HTR-8/SVneo (cell line): ENCODE measurements around the gene S100A4.
"Not testable (repeated sequence)": the region's sequence is repeated elsewhere in the genome, so short reads cannot be mapped to it uniquely, and the experiment has no call there.

Experiments used
- DNase-seq: peaks from one replicate; pipeline ENCODE4 v3.0.0; 2011; ENCODE audit warnings: low spot score, mixed read lengths; ENCODE audit not compliant: insufficient read length
- FAIRE-seq: peaks from 2 replicates; lab custom pipeline; 2011; peaks lifted over from hg19 to GRCh38; lab: Jason Lieb, UNC

Gene S100A4

DNA sequence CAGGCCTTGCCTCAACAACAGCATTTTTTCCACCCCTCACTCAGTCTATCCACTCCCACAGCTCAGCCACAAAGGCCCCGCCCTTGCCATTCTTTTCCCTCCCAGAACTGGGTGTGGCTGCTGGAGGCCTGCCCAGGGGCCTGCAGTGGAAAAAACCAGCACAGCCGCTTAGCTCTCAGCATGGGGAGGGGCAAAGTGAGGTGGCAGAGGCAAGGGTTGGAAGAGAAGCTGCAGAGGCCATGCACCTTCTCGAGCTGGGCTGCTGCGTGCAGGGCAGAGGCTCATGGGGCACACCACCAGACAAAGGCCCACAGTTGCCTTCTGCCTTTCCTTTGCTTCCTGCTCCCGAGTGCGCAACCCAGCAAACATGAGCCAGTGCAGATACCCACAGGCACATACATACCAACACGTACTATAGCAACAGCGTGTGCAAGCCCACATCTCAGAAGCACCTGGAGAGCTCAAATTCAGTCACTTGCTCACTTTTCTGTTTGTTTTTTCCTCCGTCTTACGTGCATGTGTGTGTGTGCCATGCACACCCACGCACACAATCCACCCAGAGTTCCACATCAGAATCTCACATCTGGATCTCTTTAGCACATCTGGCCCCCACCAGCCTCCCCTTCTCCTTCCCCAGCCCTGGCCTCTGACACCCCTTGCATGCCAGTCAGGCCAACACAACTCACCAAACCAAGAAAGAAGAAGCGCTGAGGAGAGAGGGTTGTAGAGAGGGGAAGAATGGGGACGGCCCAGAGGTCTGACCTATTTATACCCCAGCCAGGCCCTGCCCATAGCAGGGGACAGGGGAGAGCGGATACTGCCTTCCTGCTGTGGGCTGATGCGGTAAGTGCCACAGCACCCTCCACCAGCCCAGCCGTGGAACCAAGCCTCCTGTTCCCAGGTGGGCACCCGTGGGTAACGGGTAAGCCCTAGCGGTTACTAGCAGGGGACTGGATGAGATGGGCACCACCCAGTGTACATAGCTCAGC lies at the start of gene S100A4:
S100A4 (minus strand) TSS at position 740 of the 989 bp plus-strand sequence. CDS start 1,012 bp downstream, outside the sequence.
- FAIRE-seq, result no peak

GRCh38 chr1:153592748-153593147 lies 47.1 kb upstream of the S100A4 start:
- FAIRE-seq (no peak), DNase-seq (no peak)

More for the DNA sequence above, at the start of gene S100A4:
- DNase-seq, result peak; percentile 86

DNA sequence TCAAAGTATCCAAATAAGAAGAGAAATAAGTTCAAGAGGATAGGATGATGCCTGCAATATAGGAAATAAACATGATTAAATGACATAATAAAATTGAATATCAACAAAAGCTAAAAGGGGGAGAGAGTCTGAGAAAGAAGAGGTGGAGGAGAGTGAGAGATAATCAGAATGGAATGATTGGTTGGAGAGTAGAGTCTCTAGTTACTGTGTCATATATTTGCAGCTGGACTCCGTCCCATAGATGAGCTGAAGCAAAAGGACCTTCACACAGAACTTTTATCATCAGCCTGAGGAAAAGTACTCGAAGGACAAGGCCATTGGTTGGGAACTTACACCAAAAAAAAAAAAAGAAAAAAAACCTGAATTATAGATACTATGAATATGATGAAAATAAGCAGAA lies 42.9 kb upstream of the S100A4 start:
- no peak for DNase-seq
- FAIRE-seq, result no peak

DNA sequence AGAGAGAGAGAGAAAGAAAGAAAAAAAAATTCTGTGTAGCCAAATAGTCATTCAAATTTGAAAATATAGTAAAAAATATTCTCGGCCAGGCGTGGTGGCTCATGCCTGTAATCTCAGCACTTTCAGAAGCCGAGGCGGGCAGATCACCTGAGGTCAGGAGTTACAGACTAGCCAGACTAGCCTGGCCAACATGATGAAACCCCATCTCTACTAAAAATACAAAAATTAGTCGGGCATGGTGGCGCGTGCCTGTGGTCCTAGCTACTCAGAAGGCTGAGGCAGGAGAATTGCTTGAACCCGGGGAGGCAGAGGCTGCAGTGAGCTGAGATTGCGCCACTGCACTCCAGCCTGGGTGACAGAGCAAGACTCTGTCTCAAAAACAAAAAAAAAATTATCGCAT lies 42.4 kb upstream of the S100A4 start:
- DNase-seq, FAIRE-seq: not testable (repeated sequence)

- no peak for FAIRE-seq
- no peak for DNase-seq
Measured at GRCh38 chr1:153587314-153587713, 41.7 kb upstream of the S100A4 start.

- FAIRE-seq, result no peak
- DNase-seq, result no peak
Measured at GRCh38 chr1:153586347-153586746, 40.7 kb upstream of the S100A4 start.

- FAIRE-seq (no peak), DNase-seq (no peak)
Measured at GRCh38 chr1:153585006-153585405, 39.4 kb upstream of the S100A4 start.

- FAIRE-seq, result no peak
- DNase-seq, result no peak
Measured at GRCh38 chr1:153583976-153584375, 38.4 kb upstream of the S100A4 start.

DNA sequence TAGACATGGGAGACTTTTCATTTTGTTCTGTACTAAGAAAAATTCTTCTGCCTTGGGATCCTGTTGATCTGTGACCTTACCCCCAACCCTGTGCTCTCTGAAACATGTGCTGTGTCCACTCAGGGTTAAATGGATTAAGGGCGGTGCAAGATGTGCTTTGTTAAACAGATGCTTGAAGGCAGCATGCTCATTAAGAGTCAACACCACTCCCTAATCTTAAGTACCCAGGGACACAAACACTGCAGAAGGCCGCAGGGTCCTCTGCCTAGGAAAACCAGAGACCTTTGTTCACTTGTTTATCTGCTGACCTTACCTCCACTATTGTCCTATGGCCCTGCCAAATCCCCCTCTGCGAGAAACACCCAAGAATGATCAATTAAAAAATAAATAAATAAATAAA lies 37.9 kb upstream of the S100A4 start:
- DNase-seq, FAIRE-seq: not testable (repeated sequence)

GRCh38 chr1:153582836-153583235 lies 37.2 kb upstream of the S100A4 start:
- not testable (repeated sequence) for DNase-seq, FAIRE-seq

DNA sequence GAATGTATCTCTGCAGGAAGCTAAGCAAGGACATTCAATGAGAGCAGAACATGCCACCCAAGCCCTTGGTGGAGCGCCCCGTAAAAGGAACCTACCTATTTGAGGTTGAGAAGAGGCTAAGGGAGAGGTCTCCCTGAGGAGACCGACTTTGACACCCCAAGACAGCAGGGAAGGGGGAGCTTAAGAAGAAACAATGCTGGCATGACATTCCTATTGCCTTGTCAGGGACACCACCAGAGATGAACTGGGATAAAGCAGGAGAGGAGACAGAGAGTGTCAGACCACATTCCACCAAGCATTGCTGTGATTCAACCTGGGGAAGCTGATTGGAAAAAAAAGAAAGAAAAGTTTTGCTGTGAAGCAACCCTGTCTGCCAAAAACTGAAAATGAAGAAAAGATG lies 33.3 kb upstream of the S100A4 start:
- DNase-seq, result no peak
- no peak for FAIRE-seq

GRCh38 chr1:153578490-153578889 lies 32.9 kb upstream of the S100A4 start:
- FAIRE-seq, result no peak
- DNase-seq, result no peak

DNA sequence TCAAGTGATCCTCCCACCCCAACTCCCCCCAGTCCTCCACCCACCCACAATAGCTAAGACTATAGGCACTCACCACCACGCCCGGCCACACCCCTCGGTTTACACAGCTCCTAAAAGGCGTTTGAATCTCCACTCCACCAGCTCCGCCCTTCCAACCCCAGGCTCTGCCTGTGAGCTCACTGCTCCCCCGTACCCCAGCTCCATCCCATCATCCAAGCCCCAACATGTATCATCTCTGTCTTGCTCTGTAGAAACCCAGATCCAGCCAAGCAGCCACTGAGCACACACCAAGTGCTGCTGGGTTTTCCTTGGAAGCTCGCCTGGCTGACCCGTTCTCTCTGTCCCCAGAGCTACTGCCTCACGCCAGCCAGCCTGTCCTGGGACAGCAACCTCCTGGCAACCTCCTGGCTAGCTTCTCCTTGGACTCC lies 32.0 kb upstream of the S100A4 start:
- no peak for DNase-seq

DNA sequence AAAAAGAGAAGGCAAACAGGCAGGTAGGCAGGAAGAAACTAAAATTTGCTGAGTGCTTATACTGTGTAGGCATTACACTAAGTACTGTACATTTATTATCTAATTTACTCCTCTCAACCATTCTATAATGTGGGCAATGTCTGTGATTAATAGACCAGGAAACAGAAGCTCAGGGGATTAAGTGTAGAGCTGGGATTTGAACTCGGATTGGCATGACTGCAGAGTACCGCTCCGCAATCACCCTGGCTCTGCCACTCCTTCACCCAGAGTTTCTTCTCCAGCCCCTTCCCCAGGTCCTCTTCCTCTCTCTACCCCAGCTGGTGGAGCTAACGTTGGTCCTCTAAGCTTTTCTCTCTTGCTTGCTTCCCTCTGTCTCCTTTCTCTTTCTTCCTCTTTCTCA lies 31.5 kb upstream of the S100A4 start:
- no peak for DNase-seq

More for the DNA sequence above, 32.0 kb upstream of the S100A4 start:
- FAIRE-seq, result no peak

GRCh38 chr1:153575497-153575896 lies 29.9 kb upstream of the S100A4 start:
- FAIRE-seq, DNase-seq: not testable (repeated sequence)

More for the DNA sequence above, 31.5 kb upstream of the S100A4 start:
- FAIRE-seq, result no peak

GRCh38 chr1:153575081-153575491 lies 29.5 kb upstream of the S100A4 start:
- FAIRE-seq, DNase-seq: not testable (repeated sequence)

- DNase-seq (no peak), FAIRE-seq (no peak)
Measured at GRCh38 chr1:153573351-153573750, 27.7 kb upstream of the S100A4 start.

DNA sequence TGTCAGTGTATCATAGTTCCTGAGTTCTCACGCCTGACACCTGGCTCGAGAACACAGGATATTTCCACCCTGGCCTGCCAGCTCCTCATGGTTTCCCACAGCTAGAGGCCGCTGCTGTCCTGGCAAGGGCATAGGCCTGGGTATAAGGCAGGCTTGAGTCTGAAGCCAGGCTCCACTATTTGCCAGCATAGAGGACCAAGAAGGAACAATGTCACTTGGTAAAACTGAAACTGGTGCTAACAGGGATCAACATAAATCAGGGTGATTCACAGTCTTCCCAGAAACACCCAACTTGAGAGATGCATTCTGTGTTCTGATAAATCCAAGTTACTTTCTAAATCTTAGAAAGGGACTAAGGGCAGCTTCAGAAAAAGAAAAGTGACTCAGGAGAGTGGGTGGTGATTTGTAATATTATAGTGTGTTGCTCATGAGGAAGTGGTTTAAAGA lies 27.0 kb upstream of the S100A4 start:
- DNase-seq (peak; percentile 80), FAIRE-seq (peak; percentile 26)

GRCh38 chr1:153571706-153572105 lies 26.1 kb upstream of the S100A4 start:
- DNase-seq (no peak), FAIRE-seq (no peak)

- no peak for FAIRE-seq
- no peak for DNase-seq
Measured at GRCh38 chr1:153570874-153571273, 25.3 kb upstream of the S100A4 start.

- DNase-seq (no peak), FAIRE-seq (no peak)
Measured at GRCh38 chr1:153569465-153569864, 23.9 kb upstream of the S100A4 start.
